Tibial artery (tissue), 4 donors: ENCODE measurements around the gene RPS10.
"Not testable (repeated sequence)": the region's sequence is repeated elsewhere in the genome, so short reads cannot be mapped to it uniquely, and the experiment has no call there.

Experiments used
- DNase-seq, 2 donors: peaks; one replicate each; pipeline ENCODE4 v3.0.0-alpha.2; 2019
- H3K27ac ChIP-seq, 2 donors: fragments of 200-600 bp; sonication (generic) in 1 of 2; 1 replicate in 1 of 2; 2 replicates in 1 of 2; pipeline ENCODE4 v1.5.1; 2018 to 2019; ENCODE audit warnings: mild to moderate bottlenecking in 1 of 2
- H3K27me3 ChIP-seq, 2 donors: fragments of 200-600 bp; sonication (generic) in 1 of 2; one replicate each; pipeline versions ENCODE4 v1.5.1 to v1.6.0; 2016 to 2019
- H3K36me3 ChIP-seq, 3 donors: fragments of 200-600 bp; sonication (generic) in 2 of 3; one replicate each; pipeline ENCODE4 v1.5.1; 2016 to 2019; ENCODE audit warnings: mild to moderate bottlenecking in 2 of 3
- H3K4me1 ChIP-seq, 4 donors: fragments of 200-600 bp; sonication (generic) in 2 of 4; 1 replicate in 3 of 4; 2 replicates in 1 of 4; pipeline ENCODE4 v1.5.1; 2016 to 2019
- H3K4me3 ChIP-seq, 2 donors: fragments of 200-600 bp; sonication (generic) in 1 of 2; 1 replicate in 1 of 2; 2 replicates in 1 of 2; pipeline ENCODE4 v1.5.1; 2018 to 2019; ENCODE audit warnings: mild to moderate bottlenecking in 2 of 2
- H3K9me3 ChIP-seq, 3 donors: fragments of 200-600 bp; sonication (generic) in 1 of 3; one replicate each; pipeline ENCODE4 v1.5.1; 2016 to 2019
- CTCF ChIP-seq, 2 experiments: fragments of 200-600 bp in 1 of 2; fragments of 450-650 bp in 1 of 2; IDR thresholded peaks; one replicate each; pipeline ENCODE4 v1.5.1; 2017 to 2019; ENCODE audit warnings: antibody characterized with exemption in 2 of 2, mild to moderate bottlenecking in 1 of 2, moderate library complexity in 1 of 2
- intact Hi-C: fragments of 100-400 bp; cut with DNase I; formaldehyde crosslinking; loops from one replicate; pipeline ENCODE4 v1.15.0; 2023; ENCODE audit warnings: low total_unique reads

Gene RPS10

GRCh38 chr6:34412016-34412415, 13.9 kb downstream of the RPS10 start:
- H3K4me3 ChIP-seq, result no peak overlapping the region
- intact Hi-C loops, result no loop called here
- peaks cover 2 to 13% (median 4%) of the 10 kb centered on the region in 3 donors for H3K36me3 ChIP-seq
- DNase-seq, result no peak
- H3K9me3 ChIP-seq, result no peaks in the 10 kb centered on the region
- TF ChIP-seq CTCF (IDR thresholded peaks at IDR 0.05), result no peak
- peaks cover 0 to 12% (median 8%) of the 10 kb centered on the region in 4 donors for H3K4me1 ChIP-seq
- H3K27me3 ChIP-seq, result no peaks in the 10 kb centered on the region
- H3K27ac ChIP-seq, result no peak overlapping the region

- intact Hi-C loops, H3K36me3 ChIP-seq, DNase-seq, H3K9me3 ChIP-seq, H3K27ac ChIP-seq, H3K4me3 ChIP-seq, H3K4me1 ChIP-seq, H3K27me3 ChIP-seq: not testable (repeated sequence)
These were observed 18.0 kb downstream of the RPS10 start for GRCh38 chr6:34407915-34408314.

- H3K27ac ChIP-seq, result no peak overlapping the region
- no peak for DNase-seq
- peaks cover 0 to 5% (median 0%) of the 10 kb centered on the region in 3 donors for H3K9me3 ChIP-seq
- no peaks in the 10 kb centered on the region for H3K36me3 ChIP-seq
- H3K4me3 ChIP-seq, result no peak overlapping the region
- intact Hi-C loops, result no loop called here
- peaks cover 0 to 17% (median 5%) of the 10 kb centered on the region in 4 donors for H3K4me1 ChIP-seq
- no peak for TF ChIP-seq CTCF (IDR thresholded peaks at IDR 0.05)
- H3K27me3 ChIP-seq, result no peaks in the 10 kb centered on the region
These were observed 29.4 kb downstream of the RPS10 start for GRCh38 chr6:34396518-34396917.

- Histone ChIP-seq H3K36me3 (no peaks in the 10 kb centered on the region), H3K27ac (no peak overlapping the region), H3K4me1 (peaks cover 0 to 40% (median 13%) of the 10 kb centered on the region in 4 donors), H3K27me3 (no peaks in the 10 kb centered on the region), H3K4me3 (no peak overlapping the region), H3K9me3 (peaks cover 0 to 5% (median 0%) of the 10 kb centered on the region in 3 donors)
- no peak for DNase-seq
- TF ChIP-seq CTCF (IDR thresholded peaks at IDR 0.05), result no peak
- intact Hi-C loops, result loop anchor here (5.0 kb wide), 1 partner anchor 147 kb away; the partner anchor contains the start of gene SMIM29
These were observed 31.9 kb downstream of the RPS10 start for GRCh38 chr6:34393966-34394305.

GRCh38 chr6:34393191-34393965, 32.5 kb downstream of the RPS10 start:
- Histone ChIP-seq H3K27ac (peak overlapping the region; percentile 93 to 95), H3K4me1 (peaks cover 0 to 45% (median 13%) of the 10 kb centered on the region in 4 donors)
- intact Hi-C loops, result loop anchor here (5.0 kb wide), 1 partner anchor 146 kb away; the partner anchor contains the start of gene SMIM29

More at GRCh38 chr6:34393191-34393965, 32.5 kb downstream of the RPS10 start:
- Histone ChIP-seq H3K9me3 (peaks cover 0 to 5% (median 0%) of the 10 kb centered on the region in 3 donors), H3K4me3 (peak overlapping the region; percentile 81 to 98), H3K27me3 (no peaks in the 10 kb centered on the region), H3K36me3 (no peaks in the 10 kb centered on the region)
- no peak for DNase-seq
- no peak for TF ChIP-seq CTCF (IDR thresholded peaks at IDR 0.05)
